HG03442 (cell line): ENCODE data around the gene SYMPK.

Source experiments
- ATAC-seq: cut with Tn5 transposase; IDR thresholded peaks from one replicate; pipeline ENCODE4 v1.9.1; 2021; ENCODE audit warnings: mild to moderate bottlenecking, moderate library complexity; ENCODE audit not compliant: unreplicated experiment

SYMPK gene

DNA sequence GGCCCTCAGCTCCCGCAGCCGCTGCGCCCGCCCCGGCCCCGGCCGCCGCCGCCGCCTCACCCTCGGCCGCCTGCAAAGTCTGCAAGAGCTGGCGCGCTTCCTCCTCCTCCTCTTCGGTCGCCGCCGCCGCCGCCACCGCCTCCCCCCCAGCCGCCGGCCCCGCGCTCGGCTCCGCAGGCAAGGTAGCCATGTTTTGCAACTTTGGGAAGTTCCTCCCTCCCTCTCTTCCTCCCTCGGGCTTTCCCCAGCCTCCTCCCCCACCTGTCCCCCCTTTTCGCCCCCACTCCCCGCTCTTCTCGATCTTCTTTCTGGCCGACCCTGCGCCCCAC is 94.3 kb downstream of the SYMPK start:
- no peak for ATAC-seq

- ATAC-seq: no peak
Observed at GRCh38 chr19:45767881-45768654, 94.9 kb downstream of the SYMPK start.

DNA sequence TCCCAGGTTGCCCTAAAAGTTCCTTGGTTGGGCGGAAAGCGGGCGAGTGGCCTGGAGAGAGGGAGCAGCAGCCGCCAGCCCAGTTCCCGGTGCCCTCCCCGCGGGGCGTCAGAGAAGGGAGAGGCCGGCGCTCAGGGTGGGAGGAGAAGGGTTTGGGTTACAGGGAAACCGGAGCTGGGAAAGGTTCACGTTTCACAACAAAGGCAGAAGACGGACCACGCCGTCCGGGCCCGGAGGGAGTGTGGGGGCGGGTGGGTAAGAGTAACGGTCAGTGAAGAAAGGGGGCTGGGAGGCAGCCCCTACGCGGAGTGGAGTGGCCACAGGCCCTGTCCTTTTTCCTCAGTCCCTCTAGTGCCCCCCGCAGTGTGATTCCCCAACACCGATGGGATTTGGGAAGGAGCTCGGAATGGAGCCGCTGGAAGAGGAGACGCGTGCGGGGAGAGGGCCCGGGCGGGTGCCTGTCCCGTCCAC is 95.5 kb downstream of the SYMPK start:
- ATAC-seq: no peak

DNA sequence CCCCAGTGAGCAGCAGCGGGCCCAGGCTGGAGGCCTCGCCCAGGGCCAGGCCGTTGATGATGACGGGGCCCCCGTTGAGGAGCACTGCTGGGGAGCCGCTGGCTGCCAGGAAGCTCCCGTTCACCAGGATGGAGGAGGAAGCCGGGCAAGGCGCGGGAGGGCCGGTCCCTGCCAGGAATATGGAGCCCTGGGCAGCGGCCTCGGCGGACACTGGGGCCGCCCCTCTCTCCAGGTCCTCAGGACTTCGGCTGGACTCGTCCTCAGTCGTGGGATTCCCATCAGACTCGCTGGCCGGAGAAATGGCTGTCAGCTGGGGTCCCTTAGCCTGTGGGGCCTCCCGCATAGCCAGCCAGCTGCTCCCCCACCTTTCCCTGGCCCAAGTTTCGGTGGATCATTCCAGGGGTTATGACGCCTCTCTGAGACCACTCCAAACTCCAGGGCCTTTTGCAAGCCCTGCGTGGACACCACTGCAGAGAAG is 96.0 kb downstream of the SYMPK start:
- ATAC-seq: no peak

DNA sequence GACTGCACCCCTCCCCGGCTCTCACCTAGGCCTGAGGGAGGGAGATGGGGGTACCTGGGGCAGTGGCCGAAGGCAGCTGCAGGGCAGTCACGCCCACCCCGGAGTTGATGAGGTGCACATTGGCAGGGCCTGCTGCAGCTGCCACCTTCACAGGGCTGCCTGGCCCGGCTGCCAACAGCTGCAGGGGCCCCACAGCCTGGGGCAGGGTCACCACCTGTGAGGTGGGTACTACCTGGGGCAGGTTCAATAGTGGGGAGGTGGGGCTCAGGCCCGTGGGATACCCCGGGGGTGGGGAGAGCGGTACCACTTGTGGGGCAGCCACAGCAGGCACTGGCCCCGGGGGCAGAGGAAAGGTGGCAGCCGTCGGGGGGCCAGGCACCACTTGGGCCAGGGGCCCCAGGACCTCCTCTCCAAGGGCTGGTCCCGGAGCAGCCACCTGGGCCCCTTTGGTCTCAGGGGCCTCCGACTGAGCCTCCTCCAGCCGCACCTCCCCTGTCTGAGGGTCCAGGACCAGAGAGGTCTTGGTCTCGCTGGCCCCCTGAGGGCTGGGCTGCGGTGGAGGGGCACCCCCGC is 96.6 kb downstream of the SYMPK start:
- no peak for ATAC-seq

GRCh38 chr19:45765702-45766295 is 97.1 kb downstream of the SYMPK start:
- ATAC-seq: no peak
